Prostate gland (tissue), 2 donors: ENCODE data around the gene RABL3. TPM values are rescaled to one million over a fixed set of nuclear protein-coding genes. Genes with fewer than 3 reads are reported as not detected.
A peak's percentile ranks its signal among the peaks of the same experiment; 100 is the strongest.
"Not testable (repeated sequence)": the region's sequence is repeated elsewhere in the genome, so short reads cannot be mapped to it uniquely, and the experiment has no call there.

Source experiments
- DNase-seq: peaks from one replicate; pipeline ENCODE4 v3.0.0-alpha.2; 2019; ENCODE audit warnings: low spot score
- H3K27ac ChIP-seq, 2 donors: fragments of 200-600 bp; sonication (generic); 2 replicates each; pipeline ENCODE4 v1.5.1; 2017 to 2019
- H3K27me3 ChIP-seq: fragments of 200-600 bp; sonication (generic); replicated peaks from 2 replicates; pipeline ENCODE4 v1.5.1; 2019; ENCODE audit not compliant: insufficient read depth
- H3K36me3 ChIP-seq, 2 donors: fragments of 200-600 bp; sonication (generic); 1 replicate in 1 of 2; 2 replicates in 1 of 2; pipeline versions ENCODE4 v1.5.1 to v1.8.1; 2017 to 2019
- H3K4me1 ChIP-seq: fragments of 200-600 bp; sonication (generic); replicated peaks from 2 replicates; pipeline ENCODE4 v1.5.1; 2019
- H3K4me3 ChIP-seq, 2 donors: fragments of 200-600 bp; sonication (generic); 2 replicates each; pipeline ENCODE4 v1.5.1; 2017 to 2019
- H3K9me3 ChIP-seq: fragments of 200-600 bp; sonication (generic); 2 replicates; pipeline ENCODE4 v1.5.1; 2017
- POLR2A ChIP-seq: fragments of 450-650 bp; IDR thresholded peaks from one replicate; pipeline ENCODE4 v1.6.1; 2016; ENCODE audit warnings: antibody characterized with exemption, mild to moderate bottlenecking
- POLR2AphosphoS5 ChIP-seq: sonication (generic); formaldehyde crosslinking; IDR thresholded peaks from one replicate; pipeline ENCODE4 v1.6.1; 2017; ENCODE audit warnings: antibody characterized with exemption
- WGBS: methylation state at CpG from one replicate; pipeline ENCODE4 v1.1.5; 2018; 5-methylcytosine and 5-hydroxymethylcytosine counted together
- intact Hi-C: fragments of 100-400 bp; cut with DNase I; formaldehyde crosslinking; loops from one replicate; pipeline ENCODE4 v1.14.2; 2022
- total RNA-seq, 2 donors: library from RNA; depleted of rRNA; stranded (reverse); fragments of >200 nt; gene quantifications; one replicate each; pipeline ENCODE4 v1.1.0, GENCODE V29; 2016
- TF ChIP-seq, protein P1 (sequence below), 4 experiments: fragments of 200-600 bp in 2 of 4; fragments of 450-650 bp in 2 of 4; sonication (generic) in 2 of 4; IDR thresholded peaks; 1 replicate in 3 of 4; 2 replicates in 1 of 4; pipeline ENCODE4 v1.5.1; 2016 to 2019; ENCODE audit warnings: antibody characterized with exemption in 4 of 4, mild to moderate bottlenecking in 2 of 4, moderate library complexity in 2 of 4

Gene RABL3
- total RNA-seq, 2 donors from 2014 or later: 13.5 to 24.2 TPM

DNA sequence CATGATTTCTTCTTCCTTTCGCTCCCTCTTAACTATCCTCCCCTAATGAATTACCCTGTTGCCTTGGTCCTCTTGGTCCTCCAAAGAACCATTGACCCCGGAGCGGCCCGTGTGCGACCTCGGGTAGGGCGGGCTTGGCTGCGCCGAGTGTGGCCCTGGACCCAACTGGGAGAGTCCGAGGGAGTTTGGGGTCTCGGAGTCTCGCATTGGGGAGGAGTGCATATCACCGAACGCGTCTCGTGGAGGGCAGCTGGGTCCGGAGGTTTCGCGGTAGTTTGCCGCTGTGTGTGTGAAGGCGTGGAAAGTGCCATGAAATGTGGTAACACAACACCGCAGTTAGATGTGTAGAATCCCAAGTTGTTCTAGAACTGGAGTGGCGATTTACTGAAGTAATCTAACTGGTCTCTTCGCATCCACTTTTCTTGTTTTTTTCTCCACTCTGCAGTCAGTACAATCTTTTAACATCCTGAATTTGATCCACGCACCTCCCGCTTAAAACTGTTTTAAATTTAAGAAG is 591 bp upstream of the RABL3 start:
- DNase-seq: peak; percentile 19
- H3K36me3 ChIP-seq: no peaks in the 10 kb centered on the region
- H3K4me3 ChIP-seq: peak overlapping the region; percentile 76 to 90
- intact Hi-C loops: loop anchor here (5.0 to 10.0 kb wide), 2 partner anchors 148 to 164 kb away; partner anchors contain the start of genes NDUFB4 and STXBP5L
- H3K9me3 ChIP-seq: no peaks in the 10 kb centered on the region
- peak overlapping the region; percentile 97 for H3K27ac ChIP-seq
- peaks cover 4% of the 10 kb centered on the region for H3K4me1 ChIP-seq
- TF ChIP-seq, protein P1, sequence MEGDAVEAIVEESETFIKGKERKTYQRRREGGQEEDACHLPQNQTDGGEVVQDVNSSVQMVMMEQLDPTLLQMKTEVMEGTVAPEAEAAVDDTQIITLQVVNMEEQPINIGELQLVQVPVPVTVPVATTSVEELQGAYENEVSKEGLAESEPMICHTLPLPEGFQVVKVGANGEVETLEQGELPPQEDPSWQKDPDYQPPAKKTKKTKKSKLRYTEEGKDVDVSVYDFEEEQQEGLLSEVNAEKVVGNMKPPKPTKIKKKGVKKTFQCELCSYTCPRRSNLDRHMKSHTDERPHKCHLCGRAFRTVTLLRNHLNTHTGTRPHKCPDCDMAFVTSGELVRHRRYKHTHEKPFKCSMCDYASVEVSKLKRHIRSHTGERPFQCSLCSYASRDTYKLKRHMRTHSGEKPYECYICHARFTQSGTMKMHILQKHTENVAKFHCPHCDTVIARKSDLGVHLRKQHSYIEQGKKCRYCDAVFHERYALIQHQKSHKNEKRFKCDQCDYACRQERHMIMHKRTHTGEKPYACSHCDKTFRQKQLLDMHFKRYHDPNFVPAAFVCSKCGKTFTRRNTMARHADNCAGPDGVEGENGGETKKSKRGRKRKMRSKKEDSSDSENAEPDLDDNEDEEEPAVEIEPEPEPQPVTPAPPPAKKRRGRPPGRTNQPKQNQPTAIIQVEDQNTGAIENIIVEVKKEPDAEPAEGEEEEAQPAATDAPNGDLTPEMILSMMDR (IDR thresholded peaks at IDR 0.05): no peak
- TF ChIP-seq POLR2AphosphoS5 (no peak), POLR2A (no peak)
- no peaks in the 10 kb centered on the region for H3K27me3 ChIP-seq
- WGBS: 0% methylated on average over 26 of the region's 26 CpGs

DNA sequence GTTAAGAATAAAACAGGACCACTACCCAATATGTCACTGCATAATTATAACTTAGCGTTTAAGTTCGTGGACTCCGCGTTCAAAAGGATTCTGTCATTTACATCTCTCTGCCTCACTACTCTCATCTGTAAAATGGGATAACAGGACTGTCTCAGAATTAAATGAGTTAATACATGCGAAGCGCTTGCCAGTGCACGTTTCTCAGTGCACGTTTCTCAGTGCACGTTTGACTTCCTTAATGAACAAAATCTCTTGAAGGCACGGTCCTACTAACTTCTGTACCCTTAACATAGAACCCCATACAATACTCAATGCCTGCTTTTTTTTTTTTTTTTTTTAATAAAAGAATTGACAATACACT is 499 bp downstream of the RABL3 start:
- TF ChIP-seq POLR2AphosphoS5 (no peak), POLR2A (no peak)
- TF ChIP-seq, protein P1 (IDR thresholded peaks at IDR 0.05): no peak
- H3K9me3 ChIP-seq: no peaks in the 10 kb centered on the region
- no peaks in the 10 kb centered on the region for H3K27me3 ChIP-seq
- WGBS: 11% methylated on average over 10 of the region's 10 CpGs
- peaks cover 4% of the 10 kb centered on the region for H3K4me1 ChIP-seq
- peak; percentile 5 for DNase-seq
- peak overlapping the region; percentile 97 for H3K27ac ChIP-seq
- H3K36me3 ChIP-seq: no peaks in the 10 kb centered on the region
- H3K4me3 ChIP-seq: peak overlapping the region; percentile 76 to 90
- intact Hi-C loops: loop anchor here (5.0 to 10.0 kb wide), 2 partner anchors 147 to 165 kb away; partner anchors contain the start of genes NDUFB4 and STXBP5L

DNA sequence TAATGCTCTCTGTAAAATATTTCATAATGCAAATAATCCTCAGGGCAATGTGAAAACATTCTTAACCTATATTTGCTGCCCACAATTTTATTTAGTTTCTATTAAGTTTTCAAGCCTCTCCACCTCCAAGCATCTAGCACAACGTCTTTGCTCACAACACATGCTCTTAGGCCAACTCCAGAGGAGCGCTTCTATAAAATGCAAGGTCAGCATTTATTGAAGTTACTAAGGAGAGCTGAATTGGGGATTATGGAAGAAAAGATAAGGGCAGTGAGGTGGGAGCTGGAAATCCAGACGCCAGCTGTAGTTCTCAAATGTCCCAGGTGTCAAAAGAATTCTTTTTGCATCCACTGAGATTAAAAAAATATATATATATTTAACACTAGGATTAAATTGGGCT is 996 bp downstream of the RABL3 start:
- Histone ChIP-seq H3K4me1 (peaks cover 4% of the 10 kb centered on the region), H3K9me3 (no peaks in the 10 kb centered on the region), H3K27ac (no peak overlapping the region), H3K4me3 (peak overlapping the region; percentile 76 to 90), H3K27me3 (no peaks in the 10 kb centered on the region), H3K36me3 (no peaks in the 10 kb centered on the region)
- DNase-seq: no peak
- intact Hi-C loops: loop anchor here (5.0 to 10.0 kb wide), 2 partner anchors 147 to 166 kb away; partner anchors contain the start of genes NDUFB4 and STXBP5L
- TF ChIP-seq POLR2A (no peak), POLR2AphosphoS5 (no peak)
- TF ChIP-seq, protein P1 (IDR thresholded peaks at IDR 0.05): no peak
- 62% methylated on average over 3 of the region's 3 CpGs for WGBS

DNA sequence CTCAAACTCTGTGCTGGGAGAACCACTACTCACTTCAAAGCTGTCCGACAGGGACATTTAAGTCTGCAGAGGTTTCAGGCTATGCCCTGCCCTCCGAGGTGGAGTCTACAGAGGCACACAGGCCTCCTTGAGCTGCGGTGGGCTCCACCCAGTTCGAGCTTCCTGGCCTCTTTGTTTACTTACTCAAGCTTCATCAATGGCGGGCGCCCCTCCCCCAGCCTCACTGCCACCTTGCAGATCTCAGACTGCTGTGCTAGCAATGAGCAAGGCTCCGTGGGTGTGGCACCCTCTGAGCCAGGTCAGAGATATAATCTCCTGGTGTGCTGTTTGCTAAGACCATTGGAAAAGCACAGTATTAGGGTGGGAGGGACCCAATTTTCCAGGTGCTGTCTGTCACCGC is 4.3 kb downstream of the RABL3 start:
- H3K36me3 ChIP-seq, H3K27me3 ChIP-seq, intact Hi-C loops, H3K4me3 ChIP-seq, H3K4me1 ChIP-seq, DNase-seq, H3K9me3 ChIP-seq, H3K27ac ChIP-seq: not testable (repeated sequence)
- WGBS: 95% methylated on average over 7 of the region's 8 CpGs

DNA sequence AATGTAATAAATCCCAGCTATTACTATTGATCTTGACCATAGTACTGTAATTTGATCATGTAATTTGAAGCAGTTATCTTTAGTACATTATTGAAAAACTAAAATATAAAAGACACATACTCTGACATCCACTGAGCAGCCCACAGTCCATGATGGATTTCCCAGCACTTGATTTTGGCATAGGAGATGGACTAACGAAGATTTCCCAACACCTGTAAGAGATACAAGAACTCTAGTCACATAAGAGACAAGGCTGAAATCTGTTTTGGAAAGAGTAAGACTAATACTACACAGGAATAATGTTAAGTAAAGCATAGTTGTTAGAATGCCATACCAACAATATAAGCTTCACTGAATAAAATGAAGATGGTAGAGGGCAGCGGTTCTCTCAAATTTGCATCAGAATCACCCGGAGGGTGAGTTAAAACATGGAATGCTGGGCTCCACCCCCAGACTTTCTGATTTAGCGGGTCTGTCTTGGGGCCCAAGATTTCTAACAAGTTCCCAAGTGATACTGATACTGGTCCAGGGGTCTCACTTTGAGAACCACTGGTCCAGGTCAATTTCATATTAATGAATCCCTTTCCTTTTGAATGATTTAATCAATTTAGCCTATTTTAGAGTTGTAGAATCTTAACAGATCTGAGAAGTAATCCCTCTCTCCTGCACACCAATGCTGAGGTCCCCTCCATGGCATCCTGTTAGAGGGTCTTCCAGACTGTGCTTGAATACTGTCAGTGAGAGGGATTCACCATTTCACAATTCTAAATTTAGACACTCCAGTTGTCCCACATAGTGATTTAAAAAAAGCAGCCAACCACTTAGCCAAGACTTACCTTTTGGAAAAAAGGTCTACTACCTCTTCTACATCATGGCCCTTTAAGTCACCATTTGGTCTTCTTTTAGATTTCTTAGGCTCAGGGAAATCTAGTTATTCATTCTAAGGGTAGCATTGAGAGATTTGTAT is 11.5 kb downstream of the RABL3 start:
- no peaks in the 10 kb centered on the region for H3K4me1 ChIP-seq
- no peak overlapping the region for H3K27ac ChIP-seq
- H3K9me3 ChIP-seq: no peaks in the 10 kb centered on the region
- H3K4me3 ChIP-seq: no peak overlapping the region
- no peak for DNase-seq
- intact Hi-C loops: no loop called here
- TF ChIP-seq, protein P1 (IDR thresholded peaks at IDR 0.05): no peak
- TF ChIP-seq POLR2A (no peak), POLR2AphosphoS5 (no peak)
- no peaks in the 10 kb centered on the region for H3K27me3 ChIP-seq
- no peaks in the 10 kb centered on the region for H3K36me3 ChIP-seq
- 85% methylated on average over 4 of the region's 4 CpGs for WGBS
